Right renal cortex interstitium (tissue), 3 donors: ENCODE data around the gene G3BP1. TPM values are rescaled to one million over a fixed set of nuclear protein-coding genes. Genes with fewer than 3 reads are reported as not detected.
"Not testable (repeated sequence)": the region's sequence is repeated elsewhere in the genome, so short reads cannot be mapped to it uniquely, and the experiment has no call there.

ENCODE experiments used
- DNase-seq, 3 donors: peaks; one replicate each; pipeline ENCODE4 v3.0.0-alpha.2; 2013; ENCODE audit warnings: low read depth in 3 of 3, low spot score in 2 of 3
- polyA plus RNA-seq, 3 donors: library from polyadenylated mRNA; unstranded; fragments of 120-200 nt; gene quantifications; one replicate each; pipeline ENCODE4 v1.2.1, GENCODE V29; 2013; ENCODE audit not compliant: insufficient read length in 3 of 3

The G3BP1 gene
- polyA plus RNA-seq: 100 to 1,000 TPM; 170 to 187 (median 185) TPM

- peak; percentile 99 to 100 (median 100) for DNase-seq
Measured at GRCh38 chr5:151771259-151772028, at the start of gene G3BP1. TSS of gene G3BP1 (plus strand) at chr5:151771954. CDS start at chr5:151786621, 14,667 bp downstream.

GRCh38 chr5:151722546-151722945 is 49.2 kb upstream of the G3BP1 start:
- no peak for DNase-seq

GRCh38 chr5:151724360-151724759 is 47.4 kb upstream of the G3BP1 start:
- no peak for DNase-seq

- not testable (repeated sequence) for DNase-seq
Measured at GRCh38 chr5:151729597-151729996, 42.2 kb upstream of the G3BP1 start.

GRCh38 chr5:151730381-151730780 is 41.4 kb upstream of the G3BP1 start:
- DNase-seq: no peak

- DNase-seq: no peak
Measured at GRCh38 chr5:151733358-151734063, 38.2 kb upstream of the G3BP1 start.

- no peak for DNase-seq
Measured at GRCh38 chr5:151734064-151734408, 37.7 kb upstream of the G3BP1 start.

- DNase-seq: no peak
Measured at GRCh38 chr5:151735646-151736045, 36.1 kb upstream of the G3BP1 start.

GRCh38 chr5:151737431-151737830 is 34.3 kb upstream of the G3BP1 start:
- no peak for DNase-seq

- DNase-seq: no peak
Measured at GRCh38 chr5:151738125-151738848, 33.5 kb upstream of the G3BP1 start.

GRCh38 chr5:151739395-151739794 is 32.4 kb upstream of the G3BP1 start:
- DNase-seq: no peak

- DNase-seq: no peak
Measured at GRCh38 chr5:151739939-151740335, 31.8 kb upstream of the G3BP1 start.

GRCh38 chr5:151740336-151740942 is 31.3 kb upstream of the G3BP1 start:
- peak in 2 of 3 donors; percentile 75 to 83 for DNase-seq

- no peak for DNase-seq
Measured at GRCh38 chr5:151740958-151741373, 30.8 kb upstream of the G3BP1 start.

- no peak for DNase-seq
Measured at GRCh38 chr5:151741678-151742423, 29.9 kb upstream of the G3BP1 start.

GRCh38 chr5:151742870-151743294 is 28.9 kb upstream of the G3BP1 start:
- DNase-seq: no peak

GRCh38 chr5:151743530-151743929 is 28.2 kb upstream of the G3BP1 start:
- no peak for DNase-seq

- DNase-seq: no peak
Measured at GRCh38 chr5:151745071-151745705, 26.6 kb upstream of the G3BP1 start.

- no peak for DNase-seq
Measured at GRCh38 chr5:151750121-151750520, 21.6 kb upstream of the G3BP1 start.

GRCh38 chr5:151751091-151751490 is 20.7 kb upstream of the G3BP1 start:
- DNase-seq: no peak
